MM.1S (cell line): ENCODE data around the gene MFF.

ENCODE experiments used
- DNase-seq: peaks from one replicate; pipeline ENCODE4 v3.0.0-alpha.2; 2015
- H2AFZ ChIP-seq: fragments of 300-600 bp; sonication (generic); 2 replicates; pipeline ENCODE4 v1.6.0; 2016; ENCODE audit warnings: antibody characterized with exemption, low read length
- H3F3A ChIP-seq: fragments of 300-600 bp; sonication (generic); 2 replicates; pipeline ENCODE4 v1.6.1; 2016; ENCODE audit warnings: mild to moderate bottlenecking, antibody characterized with exemption, low read length, moderate library complexity, mixed read lengths; ENCODE audit not compliant: insufficient read depth
- H3K27ac ChIP-seq: fragments of 300-600 bp; sonication (generic); 2 replicates; pipeline ENCODE4 v1.5.1; 2016; ENCODE audit warnings: mild to moderate bottlenecking, low read length
- H3K27me3 ChIP-seq: fragments of 300-600 bp; sonication (generic); replicated peaks from 2 replicates; pipeline ENCODE4 v1.6.0; 2016; ENCODE audit warnings: low read length; ENCODE audit not compliant: insufficient read depth
- H3K36me3 ChIP-seq: fragments of 300-600 bp; sonication (generic); replicated peaks from 2 replicates; pipeline ENCODE4 v1.6.1; 2016; ENCODE audit warnings: mild to moderate bottlenecking, low read length, mixed read lengths; ENCODE audit not compliant: insufficient read depth
- H3K4me1 ChIP-seq: fragments of 300-600 bp; sonication (generic); 2 replicates; pipeline ENCODE4 v1.6.1; 2016; ENCODE audit warnings: low read length, mixed read lengths
- H3K4me2 ChIP-seq: fragments of 300-600 bp; sonication (generic); 2 replicates; pipeline ENCODE4 v1.6.0; 2016; ENCODE audit warnings: low read depth, low read length
- H3K4me3 ChIP-seq: fragments of 300-600 bp; sonication (generic); 2 replicates; pipeline ENCODE4 v1.5.1; 2016; ENCODE audit warnings: low read length, mixed read lengths
- H3K79me2 ChIP-seq: fragments of 300-600 bp; sonication (generic); 2 replicates; pipeline ENCODE4 v1.6.1; 2016; ENCODE audit warnings: mixed run types, low read length, mixed read lengths
- H3K9ac ChIP-seq: fragments of 300-600 bp; sonication (generic); 2 replicates; pipeline ENCODE4 v1.6.1; 2016; ENCODE audit warnings: low read length, mixed read lengths
- H3K9me2 ChIP-seq: fragments of 300-600 bp; sonication (generic); replicated peaks from 2 replicates; pipeline ENCODE4 v1.6.1; 2016; ENCODE audit warnings: mild to moderate bottlenecking, low read length, mixed read lengths; ENCODE audit not compliant: insufficient read depth
- H3K9me3 ChIP-seq: fragments of 300-600 bp; sonication (generic); replicated peaks from 2 replicates; pipeline ENCODE4 v1.6.1; 2016; ENCODE audit warnings: mild to moderate bottlenecking, low read length, mixed read lengths; ENCODE audit not compliant: insufficient read depth
- H4K20me1 ChIP-seq: fragments of 300-600 bp; sonication (generic); 2 replicates; pipeline ENCODE4 v1.6.1; 2016; ENCODE audit warnings: mild to moderate bottlenecking, low read length, moderate library complexity, mixed read lengths; ENCODE audit not compliant: insufficient read depth
- CTCF ChIP-seq: fragments of 300-600 bp; sonication (generic); IDR thresholded peaks from 2 replicates; pipeline ENCODE4 v1.5.1; 2016; ENCODE audit warnings: antibody characterized with exemption, low read length, mixed read lengths
- EZH2 ChIP-seq: fragments of 300-600 bp; sonication (generic); optimal IDR thresholded peaks from 2 replicates; pipeline ENCODE3; 2017; ENCODE audit warnings: low read depth, mild to moderate bottlenecking, antibody characterized with exemption, low read length, mixed read lengths
- EZH2phosphoT487 ChIP-seq: fragments of 300-600 bp; sonication (generic); IDR thresholded peaks from 2 replicates; pipeline ENCODE4 v1.6.1; 2018; ENCODE audit warnings: antibody characterized with exemption, low read length

Gene MFF

GRCh38 chr2:227308784-227309183, 16.3 kb upstream of the MFF start:
- no peaks in the 10 kb centered on the region for H3K27me3 ChIP-seq
- peak; percentile 85 for DNase-seq
- no peaks in the 10 kb centered on the region for H3K9me3 ChIP-seq

GRCh38 chr2:227310756-227311110, 14.3 kb upstream of the MFF start:
- Histone ChIP-seq H4K20me1 (no peaks in the 10 kb centered on the region), H3K4me1 (peaks cover 27% of the 10 kb centered on the region), H3K27me3 (no peaks in the 10 kb centered on the region), H3K4me3 (no peak overlapping the region), H3K79me2 (no peaks in the 10 kb centered on the region), H3K9ac (no peak overlapping the region), H3K4me2 (no peak overlapping the region), H3K9me2 (no peaks in the 10 kb centered on the region), H2AFZ (no peak overlapping the region), H3K27ac (no peak overlapping the region; the same call in 1 of the 2 replicates), H3K9me3 (no peaks in the 10 kb centered on the region), H3F3A (peaks cover 16% of the 10 kb centered on the region), H3K36me3 (no peaks in the 10 kb centered on the region)
- TF ChIP-seq EZH2 (no peak), EZH2phosphoT487 (no peak), CTCF (no peak)
- DNase-seq: no peak

More at GRCh38 chr2:227308784-227309183, 16.3 kb upstream of the MFF start:
- Histone ChIP-seq H2AFZ (peak overlapping the region; percentile 41), H3K36me3 (no peaks in the 10 kb centered on the region), H3K79me2 (no peaks in the 10 kb centered on the region), H4K20me1 (no peaks in the 10 kb centered on the region), H3K27ac (peak overlapping the region; percentile 67), H3K4me3 (peak overlapping the region; percentile 8), H3K9ac (peak overlapping the region; percentile 23), H3K4me2 (peak overlapping the region; percentile 61), H3K4me1 (peaks cover 27% of the 10 kb centered on the region), H3F3A (peaks cover 16% of the 10 kb centered on the region), H3K9me2 (no peaks in the 10 kb centered on the region)
- TF ChIP-seq CTCF (no peak), EZH2phosphoT487 (no peak), EZH2 (no peak)

- H3K36me3 ChIP-seq: no peaks in the 10 kb centered on the region
- TF ChIP-seq CTCF (no peak), EZH2phosphoT487 (no peak), EZH2 (no peak)
- H3K9me2 ChIP-seq: no peaks in the 10 kb centered on the region
- no peak overlapping the region for H3K9ac ChIP-seq
- no peaks in the 10 kb centered on the region for H4K20me1 ChIP-seq
- H3K79me2 ChIP-seq: no peaks in the 10 kb centered on the region
- H3K27ac ChIP-seq: no peak overlapping the region
- H3K4me1 ChIP-seq: peaks cover 27% of the 10 kb centered on the region
- no peak for DNase-seq
- no peak overlapping the region for H2AFZ ChIP-seq
- H3K27me3 ChIP-seq: no peaks in the 10 kb centered on the region
- H3F3A ChIP-seq: peaks cover 16% of the 10 kb centered on the region
- no peak overlapping the region for H3K4me2 ChIP-seq
- no peaks in the 10 kb centered on the region for H3K9me3 ChIP-seq
- H3K4me3 ChIP-seq: no peak overlapping the region
Observed at GRCh38 chr2:227311861-227312506, 13.1 kb upstream of the MFF start.
